ENCODE measurements around the gene RNF223. TPM values are rescaled to one million over a fixed set of nuclear protein-coding genes. Genes with fewer than 3 reads are reported as not detected.
"Not testable (repeated sequence)": the region's sequence is repeated elsewhere in the genome, so short reads cannot be mapped to it uniquely, and the experiment has no call there.

RNF223 gene
- total RNA-seq, 1 donor from 2014 or later = not detected

DNA sequence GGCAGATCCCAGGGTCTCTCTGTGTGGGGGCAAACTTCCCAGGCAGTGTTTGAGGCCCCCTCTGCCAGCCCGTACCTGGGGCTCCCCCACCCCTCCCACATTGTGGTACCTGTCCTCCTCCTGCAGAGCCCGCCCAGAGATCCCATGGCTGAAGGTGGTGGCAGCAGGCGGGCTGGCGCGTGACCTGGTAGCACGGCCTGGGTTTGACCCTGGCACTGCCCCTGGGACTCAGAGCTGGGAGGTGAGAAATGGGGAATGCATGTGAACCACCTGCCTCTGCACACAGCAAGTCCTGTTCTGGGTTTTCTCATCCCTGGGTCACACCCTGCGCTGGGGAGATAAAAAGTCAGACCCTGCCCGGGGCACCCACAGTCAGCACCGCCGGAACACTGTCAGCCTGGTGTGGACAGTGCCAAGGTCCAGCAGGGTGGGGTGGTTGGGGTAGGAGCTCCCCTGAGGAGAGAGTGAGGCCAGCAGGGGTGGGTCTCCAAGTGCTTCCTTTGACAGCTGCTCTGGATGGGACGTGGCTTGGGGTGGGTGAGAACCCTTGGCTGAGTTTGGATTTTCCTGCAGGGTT lies 42.4 kb downstream of the RNF223 start:
- DNase-seq (ENCODE audit: low spot score) = no peak

DNA sequence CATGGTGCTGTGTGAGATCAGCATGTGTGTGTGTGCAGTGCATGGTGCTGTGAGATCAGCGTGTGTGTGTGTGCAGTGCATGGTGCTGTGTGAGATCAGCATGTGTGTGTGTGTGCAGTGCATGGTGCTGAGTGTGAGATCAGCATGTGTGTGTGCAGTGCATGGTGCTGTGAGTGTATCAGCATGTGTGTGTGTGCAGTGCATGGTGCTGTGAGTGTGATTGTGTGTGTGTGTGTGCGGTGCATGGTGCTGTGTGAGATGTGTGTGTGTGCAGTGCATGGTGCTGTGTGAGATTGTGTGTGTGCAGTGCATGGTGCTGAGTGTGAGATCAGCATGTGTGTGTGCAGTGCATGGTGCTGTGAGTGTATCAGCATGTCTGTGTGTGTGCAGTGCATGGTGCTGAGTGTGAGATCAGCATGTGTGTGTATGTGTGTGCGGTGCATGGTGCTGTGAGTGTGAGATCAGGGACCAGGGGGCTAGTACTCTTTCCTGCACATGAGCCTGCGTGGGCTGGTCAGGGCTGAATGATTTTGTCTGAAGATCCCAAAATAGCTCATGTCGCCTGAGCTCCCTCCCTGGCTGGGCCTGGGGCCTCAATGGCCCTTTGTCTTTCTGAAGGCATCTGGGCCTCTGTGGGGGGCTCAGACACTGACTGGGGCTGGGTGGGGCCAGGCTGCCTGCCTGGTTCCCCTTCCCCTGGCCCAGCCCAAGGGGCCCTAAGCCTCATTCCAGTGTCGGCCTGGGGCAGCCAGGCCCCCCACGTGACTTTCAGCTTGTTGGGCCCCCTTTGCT lies 43.0 kb downstream of the RNF223 start:
- DNase-seq (ENCODE audit: low spot score) = not testable (repeated sequence)

- no peak for DNase-seq (ENCODE audit: low spot score)
Observed at GRCh38 chr1:1027791-1028190, 46.3 kb downstream of the RNF223 start.

DNA sequence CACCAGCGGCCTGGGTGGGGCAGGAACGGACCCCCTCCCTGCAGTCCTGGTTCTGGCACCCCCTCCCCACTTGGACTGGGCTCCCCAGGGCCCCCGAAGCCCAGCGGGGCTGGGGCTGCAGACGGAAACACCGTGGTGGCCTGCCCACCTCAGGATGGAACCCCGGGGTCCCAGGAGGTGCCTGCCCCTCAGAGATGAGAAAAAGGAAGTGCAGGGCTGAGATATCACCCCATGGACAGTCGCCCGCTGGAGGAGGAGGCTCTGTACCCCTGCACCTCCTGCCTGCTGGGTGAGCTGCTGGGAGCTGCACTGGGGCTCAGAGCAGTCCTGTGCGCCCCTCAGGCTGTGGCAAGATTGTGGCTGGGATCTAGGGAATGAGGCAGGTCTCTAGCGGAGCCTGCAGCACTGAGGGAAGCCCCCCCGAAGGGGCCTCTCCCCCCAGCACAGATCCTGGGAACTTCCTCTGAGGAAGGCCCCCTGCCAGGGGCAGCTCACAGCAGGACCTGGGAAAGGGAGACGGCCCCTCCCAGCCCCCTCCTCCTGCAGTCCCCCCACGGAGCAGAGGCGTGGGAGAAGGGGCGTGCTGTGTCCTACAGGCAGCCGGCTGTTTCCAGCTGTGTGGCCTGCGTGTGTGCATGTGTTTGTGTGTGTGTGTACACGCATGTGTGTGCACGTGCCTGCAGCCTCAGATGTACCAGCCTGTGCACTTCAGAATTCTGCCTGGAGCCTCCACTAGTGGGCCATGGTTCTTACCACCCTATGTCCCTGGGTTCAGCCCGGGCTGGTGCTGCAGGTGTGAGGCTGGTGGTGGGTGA lies 47.3 kb downstream of the RNF223 start:
- DNase-seq (ENCODE audit: low spot score) = no peak

GRCh38 chr1:1025730-1026129 lies 48.4 kb downstream of the RNF223 start:
- DNase-seq (ENCODE audit: low spot score) = no peak

- no peak for DNase-seq (ENCODE audit: low spot score)
Observed at GRCh38 chr1:1024771-1025699, 49.1 kb downstream of the RNF223 start.

- DNase-seq (ENCODE audit: low spot score) = no peak
Observed at GRCh38 chr1:1024149-1024770, 49.8 kb downstream of the RNF223 start.

GRCh38 chr1:1023700-1024099 lies 50.4 kb downstream of the RNF223 start:
- DNase-seq (ENCODE audit: low spot score) = no peak

- no peak for DNase-seq (ENCODE audit: low spot score)
Observed at GRCh38 chr1:1022302-1023009, 51.6 kb downstream of the RNF223 start.

- no peak for DNase-seq (ENCODE audit: low spot score)
Observed at GRCh38 chr1:1021920-1022259, 52.2 kb downstream of the RNF223 start.

GRCh38 chr1:1021010-1021919 lies 52.8 kb downstream of the RNF223 start:
- DNase-seq (ENCODE audit: low spot score) = no peak

Other genes starting within 250 kb of the RNF223 start
- 2.8 TPM for gene SAMD11, start 150.4 kb downstream of the RNF223 start, total RNA-seq
- gene NOC2L, start 115.0 kb downstream of the RNF223 start, total RNA-seq = 49.8 TPM
- gene KLHL17, start 113.7 kb downstream of the RNF223 start, total RNA-seq = 8.8 TPM
- gene PLEKHN1, start 107.8 kb downstream of the RNF223 start, total RNA-seq = 0.39 TPM
- not detected for gene PERM1, start 92.2 kb downstream of the RNF223 start, total RNA-seq
- gene HES4, start 74.2 kb downstream of the RNF223 start, total RNA-seq = 25.5 TPM
- 47.0 TPM for gene ISG15, start 60.8 kb downstream of the RNF223 start, total RNA-seq
- gene AGRN, start 54.2 kb downstream of the RNF223 start, total RNA-seq = 17.6 TPM
- gene C1orf159, start 41.8 kb upstream of the RNF223 start, total RNA-seq = 9.0 TPM
- gene TTLL10, start 99.6 kb upstream of the RNF223 start, total RNA-seq = 1.4 TPM
- 0.80 TPM for gene TNFRSF18, start 132.3 kb upstream of the RNF223 start, total RNA-seq
- gene TNFRSF4, start 139.8 kb upstream of the RNF223 start, total RNA-seq = 10.7 TPM
- gene SDF4, start 157.7 kb upstream of the RNF223 start, total RNA-seq = 144 TPM
- 14.1 TPM for gene B3GALT6, start 157.9 kb upstream of the RNF223 start, total RNA-seq
- gene C1QTNF12, start 172.4 kb upstream of the RNF223 start, total RNA-seq = 2.9 TPM
- gene UBE2J2, start 199.5 kb upstream of the RNF223 start, total RNA-seq = 56.5 TPM
- gene SCNN1D, start 206.1 kb upstream of the RNF223 start, total RNA-seq = 2.1 TPM
- 36.6 TPM for gene ACAP3, start 233.6 kb upstream of the RNF223 start, total RNA-seq
- gene PUSL1, start 234.3 kb upstream of the RNF223 start, total RNA-seq = 11.6 TPM

Measured in mesenteric fat pad (tissue), 1 donor.